Osteoblast (primary cell): Measurements from ENCODE around the gene CFAP68. TPM values are rescaled to one million over a fixed set of nuclear protein-coding genes. Genes with fewer than 3 reads are reported as not detected.

ENCODE experiments used
- DNase-seq: peaks from one replicate; pipeline ENCODE4 v3.0.0; 2011; ENCODE audit warnings: low spot score, mixed read lengths; ENCODE audit not compliant: insufficient read length; ENCODE audit errors: missing footprints
- H2AFZ ChIP-seq: 2 replicates; pipeline ENCODE4 v1.6.0; 2011; ENCODE audit warnings: mild to moderate bottlenecking, low read length
- H3K27ac ChIP-seq: 2 replicates; pipeline ENCODE4 v1.5.1; 2011; ENCODE audit warnings: mild to moderate bottlenecking, low read depth, low read length, moderate library complexity
- H3K27me3 ChIP-seq: 2 replicates; pipeline ENCODE4 v1.6.0; 2012; ENCODE audit warnings: mild to moderate bottlenecking, control low read depth, inconsistent platforms, low read length, moderate library complexity; ENCODE audit not compliant: insufficient read depth
- H3K36me3 ChIP-seq: 2 replicates; pipeline ENCODE4 v1.5.1; 2011; ENCODE audit warnings: mild to moderate bottlenecking, low read length, control low read depth, moderate library complexity; ENCODE audit not compliant: insufficient read depth
- H3K4me1 ChIP-seq: 2 replicates; pipeline ENCODE4 v1.5.1; 2011; ENCODE audit warnings: mild to moderate bottlenecking, low read length, control low read depth, moderate library complexity; ENCODE audit not compliant: insufficient read depth
- H3K4me2 ChIP-seq: 2 replicates; pipeline ENCODE4 v1.6.0; 2011; ENCODE audit warnings: mild to moderate bottlenecking, low read length; ENCODE audit not compliant: insufficient read depth
- H3K4me3 ChIP-seq: fragments of 200-600 bp; sonication (generic); 3 replicates; pipeline ENCODE4 v1.5.1; 2012; ENCODE audit warnings: mild to moderate bottlenecking, low read length, inconsistent platforms; ENCODE audit not compliant: insufficient read depth
- H3K79me2 ChIP-seq: 2 replicates; pipeline ENCODE4 v1.6.0; 2012; ENCODE audit warnings: mild to moderate bottlenecking, low read length, control low read depth, inconsistent platforms; ENCODE audit not compliant: insufficient read depth
- H3K9me3 ChIP-seq: 2 replicates; pipeline ENCODE4 v1.5.1; 2011; ENCODE audit warnings: low read depth, low read length, control low read depth
- H4K20me1 ChIP-seq: 2 replicates; pipeline ENCODE4 v1.6.0; 2012; ENCODE audit warnings: mild to moderate bottlenecking, low read length, control low read depth; ENCODE audit not compliant: insufficient read depth
- CTCF ChIP-seq: IDR thresholded peaks from 2 replicates; pipeline ENCODE4 v1.5.1; 2011; ENCODE audit warnings: mild to moderate bottlenecking, low read depth, low read length, moderate library complexity; ENCODE audit errors: extremely low read depth
- total RNA-seq: library from RNA; depleted of rRNA; stranded (reverse); fragments of >200 nt; gene quantifications from 2 replicates; pipeline ENCODE4 v1.2.3, GENCODE V29; 2012

CFAP68 gene
- 8.3 and 10.9 TPM in 2 replicates for total RNA-seq

GRCh38 chr11:111878849-111879636 lies at the start of gene CFAP68, which contains the start of gene FDXACB1:
CFAP68 (plus strand) TSS chr11:111879541; CDS start chr11:111879561, 20 bp downstream.
FDXACB1 (minus strand) TSS chr11:111879165; CDS start chr11:111879132, 33 bp downstream.
- Histone ChIP-seq H3K9me3 (no peaks in the 10 kb centered on the region), H3K4me3 (peak within 1 kb of the TSS; percentile 88), H3K79me2 (no peaks in the 10 kb centered on the region), H3K27me3 (no peaks in the 10 kb centered on the region), H3K36me3 (no peaks in the 10 kb centered on the region), H3K4me1 (peaks cover 14% of the 10 kb centered on the region), H2AFZ (peak within 1 kb of the TSS; percentile 97), H4K20me1 (no peaks in the 10 kb centered on the region), H3K4me2 (peak within 1 kb of the TSS; percentile 97), H3K27ac (peak within 1 kb of the TSS; percentile 99)
- DNase-seq = peak; percentile 95
- peak; percentile 96 for TF ChIP-seq CTCF

GRCh38 chr11:111833524-111833923 lies 45.8 kb upstream of the CFAP68 start:
- peak; percentile 30 for TF ChIP-seq CTCF
- no peak for DNase-seq

GRCh38 chr11:111834432-111835163 lies 44.7 kb upstream of the CFAP68 start:
- Histone ChIP-seq H3K27ac (no peak overlapping the region), H3K9me3 (no peaks in the 10 kb centered on the region), H4K20me1 (no peaks in the 10 kb centered on the region), H3K4me3 (no peak overlapping the region), H2AFZ (no peak overlapping the region), H3K79me2 (no peaks in the 10 kb centered on the region), H3K27me3 (no peaks in the 10 kb centered on the region), H3K36me3 (peaks cover 12% of the 10 kb centered on the region), H3K4me2 (no peak overlapping the region), H3K4me1 (peaks cover 12% of the 10 kb centered on the region)
- no peak for DNase-seq
- no peak for TF ChIP-seq CTCF

More at GRCh38 chr11:111833524-111833923, 45.8 kb upstream of the CFAP68 start:
- Histone ChIP-seq H4K20me1 (no peaks in the 10 kb centered on the region), H3K36me3 (peaks cover 12% of the 10 kb centered on the region), H3K27me3 (no peaks in the 10 kb centered on the region), H3K9me3 (no peaks in the 10 kb centered on the region), H3K79me2 (no peaks in the 10 kb centered on the region), H3K4me3 (no peak overlapping the region), H3K27ac (no peak overlapping the region), H3K4me1 (peaks cover 19% of the 10 kb centered on the region), H3K4me2 (no peak overlapping the region), H2AFZ (no peak overlapping the region)

GRCh38 chr11:111835665-111836064 lies 43.7 kb upstream of the CFAP68 start:
- Histone ChIP-seq H3K4me3 (no peak overlapping the region), H3K36me3 (peaks cover 12% of the 10 kb centered on the region), H2AFZ (no peak overlapping the region), H3K27me3 (no peaks in the 10 kb centered on the region), H3K27ac (no peak overlapping the region), H4K20me1 (no peaks in the 10 kb centered on the region), H3K9me3 (no peaks in the 10 kb centered on the region), H3K4me1 (peaks cover 14% of the 10 kb centered on the region), H3K79me2 (no peaks in the 10 kb centered on the region), H3K4me2 (no peak overlapping the region)
- TF ChIP-seq CTCF = no peak
- DNase-seq = no peak
